Astrocyte of the spinal cord (primary cell): ENCODE measurements around the gene AP3S2.

Source experiments
- DNase-seq: peaks from one replicate; pipeline ENCODE4 v3.0.0; 2011; ENCODE audit warnings: low read depth, low spot score
- H3K4me3 ChIP-seq: 2 replicates; pipeline ENCODE4 v1.5.1; 2011; ENCODE audit warnings: low read depth, mild to moderate bottlenecking, low read length, moderate library complexity
- in situ Hi-C: cut with HindIII; loops from 2 replicates; pipeline ENCODE4 v1.10.0; 2017; ENCODE audit warnings: low sequenced_read_pairs
- TF ChIP-seq, protein P1 (sequence below): IDR thresholded peaks from 2 replicates; pipeline ENCODE4 v1.5.1; 2012; ENCODE audit warnings: low read depth, mild to moderate bottlenecking, low read length, inconsistent platforms

The AP3S2 gene

DNA sequence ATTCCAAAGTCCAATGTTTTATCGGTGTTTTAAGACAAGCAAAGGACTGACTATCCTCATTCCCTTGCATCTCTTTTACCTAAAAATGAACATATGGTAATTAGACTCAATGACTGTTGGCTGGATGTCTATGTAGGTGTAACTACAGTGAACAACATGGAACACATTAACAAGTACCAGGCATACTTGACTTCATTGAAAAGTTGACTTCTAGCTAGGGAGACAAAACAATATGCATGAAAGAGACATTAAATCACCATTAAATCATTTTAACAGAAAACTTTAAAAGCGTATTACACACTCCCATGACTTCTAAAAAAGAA is 44.9 kb downstream of the AP3S2 start:
- no peak overlapping the region for H3K4me3 ChIP-seq
- in situ Hi-C loops = no loop called here

GRCh38 chr15:89847101-89847500 is 46.7 kb downstream of the AP3S2 start:
- TF ChIP-seq, protein P1, sequence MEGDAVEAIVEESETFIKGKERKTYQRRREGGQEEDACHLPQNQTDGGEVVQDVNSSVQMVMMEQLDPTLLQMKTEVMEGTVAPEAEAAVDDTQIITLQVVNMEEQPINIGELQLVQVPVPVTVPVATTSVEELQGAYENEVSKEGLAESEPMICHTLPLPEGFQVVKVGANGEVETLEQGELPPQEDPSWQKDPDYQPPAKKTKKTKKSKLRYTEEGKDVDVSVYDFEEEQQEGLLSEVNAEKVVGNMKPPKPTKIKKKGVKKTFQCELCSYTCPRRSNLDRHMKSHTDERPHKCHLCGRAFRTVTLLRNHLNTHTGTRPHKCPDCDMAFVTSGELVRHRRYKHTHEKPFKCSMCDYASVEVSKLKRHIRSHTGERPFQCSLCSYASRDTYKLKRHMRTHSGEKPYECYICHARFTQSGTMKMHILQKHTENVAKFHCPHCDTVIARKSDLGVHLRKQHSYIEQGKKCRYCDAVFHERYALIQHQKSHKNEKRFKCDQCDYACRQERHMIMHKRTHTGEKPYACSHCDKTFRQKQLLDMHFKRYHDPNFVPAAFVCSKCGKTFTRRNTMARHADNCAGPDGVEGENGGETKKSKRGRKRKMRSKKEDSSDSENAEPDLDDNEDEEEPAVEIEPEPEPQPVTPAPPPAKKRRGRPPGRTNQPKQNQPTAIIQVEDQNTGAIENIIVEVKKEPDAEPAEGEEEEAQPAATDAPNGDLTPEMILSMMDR = no peak
- DNase-seq = no peak
- in situ Hi-C loops = no loop called here
- no peak overlapping the region for H3K4me3 ChIP-seq

More for the DNA sequence above, 44.9 kb downstream of the AP3S2 start:
- TF ChIP-seq, protein P1 = no peak
- no peak for DNase-seq

GRCh38 chr15:89845305-89845893 is 48.4 kb downstream of the AP3S2 start:
- TF ChIP-seq, protein P1 = no peak
- DNase-seq = peak; percentile 94
- in situ Hi-C loops = no loop called here
- no peak overlapping the region for H3K4me3 ChIP-seq

DNA sequence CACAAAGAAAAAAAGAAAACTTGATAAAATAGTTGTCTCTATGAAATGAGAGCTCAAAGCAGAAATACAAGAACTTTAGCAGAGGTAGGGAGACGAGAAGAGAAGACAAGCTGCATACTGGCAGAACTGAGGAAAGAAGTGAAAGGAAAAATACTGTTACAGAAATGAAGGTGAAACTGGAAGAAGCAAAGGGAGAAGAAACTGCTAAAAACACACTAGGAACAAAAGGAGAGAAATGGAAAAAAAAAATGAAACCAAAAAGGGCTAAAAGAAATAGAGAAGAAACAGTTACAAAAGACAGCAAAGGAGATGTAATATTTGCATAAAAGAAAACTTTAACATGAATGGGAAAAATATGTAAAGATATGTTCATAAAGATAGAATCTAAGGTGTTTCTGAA is 51.8 kb downstream of the AP3S2 start:
- no peak for DNase-seq
- no peak overlapping the region for H3K4me3 ChIP-seq
- in situ Hi-C loops = no loop called here
- TF ChIP-seq, protein P1 = no peak

GRCh38 chr15:89841306-89841705 is 52.5 kb downstream of the AP3S2 start:
- H3K4me3 ChIP-seq = no peak overlapping the region
- no peak for DNase-seq
- in situ Hi-C loops = no loop called here
- TF ChIP-seq, protein P1 = no peak

DNA sequence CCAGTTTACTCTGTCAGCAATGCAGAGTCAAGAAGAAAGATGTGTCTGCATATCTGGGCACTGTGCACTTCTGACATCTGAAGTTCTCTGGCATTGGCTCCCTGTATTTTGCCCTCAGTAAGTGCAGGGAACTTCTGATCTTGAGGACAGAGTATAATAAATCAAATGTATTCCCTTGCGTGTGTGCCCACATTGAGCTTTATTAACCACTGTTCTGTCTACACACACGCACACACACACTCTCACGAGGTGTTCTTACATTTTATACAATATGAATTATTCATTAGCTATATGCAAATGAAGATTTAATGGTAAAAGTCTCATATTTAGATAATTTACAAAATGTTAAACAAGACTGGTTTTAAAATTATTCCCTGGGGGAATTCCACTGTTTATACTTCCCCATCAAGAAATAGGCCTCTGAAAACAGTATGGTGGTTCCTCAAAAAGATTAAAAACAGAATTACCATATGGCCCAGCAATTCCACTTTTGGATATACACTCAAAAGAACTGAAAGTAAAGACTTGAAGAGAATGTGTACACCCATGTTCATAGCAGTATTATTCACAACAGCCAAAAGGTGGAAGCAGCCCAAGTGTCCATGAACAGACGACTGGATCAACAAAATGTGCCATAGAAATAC is 54.5 kb downstream of the AP3S2 start:
- no peak overlapping the region for H3K4me3 ChIP-seq
- TF ChIP-seq, protein P1 = no peak
- in situ Hi-C loops = no loop called here
- no peak for DNase-seq
